Measurements from ENCODE around the gene CNIH2. TPM values are rescaled to one million over a fixed set of nuclear protein-coding genes. Genes with fewer than 3 reads are reported as not detected.
"Not testable (repeated sequence)": the region's sequence is repeated elsewhere in the genome, so short reads cannot be mapped to it uniquely, and the experiment has no call there.

Gene CNIH2
- total RNA-seq, 6 experiments from 2014 or later, result 0.73 to 1.9 (median 1.1) TPM

DNA sequence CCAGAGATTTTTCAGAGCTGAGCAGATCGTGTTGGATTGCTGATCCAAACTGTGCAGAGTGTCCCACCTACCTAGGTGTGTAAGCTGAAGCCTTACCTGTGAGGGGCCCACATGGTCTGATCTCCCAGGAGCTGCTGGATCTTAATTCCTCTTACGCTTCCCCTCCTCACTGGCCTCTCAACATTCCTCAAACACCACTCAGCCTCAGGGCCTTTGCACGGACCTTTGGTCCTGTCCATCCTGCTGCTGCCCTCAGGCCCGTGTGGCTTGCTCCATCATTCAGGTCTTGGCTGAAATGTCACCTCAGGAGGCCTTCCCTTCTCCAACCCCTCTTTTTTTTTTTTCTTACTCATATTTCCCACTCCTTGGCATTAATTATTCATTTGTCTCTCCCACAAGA lies 30.7 kb upstream of the CNIH2 start:
- TF ChIP-seq, protein P1, sequence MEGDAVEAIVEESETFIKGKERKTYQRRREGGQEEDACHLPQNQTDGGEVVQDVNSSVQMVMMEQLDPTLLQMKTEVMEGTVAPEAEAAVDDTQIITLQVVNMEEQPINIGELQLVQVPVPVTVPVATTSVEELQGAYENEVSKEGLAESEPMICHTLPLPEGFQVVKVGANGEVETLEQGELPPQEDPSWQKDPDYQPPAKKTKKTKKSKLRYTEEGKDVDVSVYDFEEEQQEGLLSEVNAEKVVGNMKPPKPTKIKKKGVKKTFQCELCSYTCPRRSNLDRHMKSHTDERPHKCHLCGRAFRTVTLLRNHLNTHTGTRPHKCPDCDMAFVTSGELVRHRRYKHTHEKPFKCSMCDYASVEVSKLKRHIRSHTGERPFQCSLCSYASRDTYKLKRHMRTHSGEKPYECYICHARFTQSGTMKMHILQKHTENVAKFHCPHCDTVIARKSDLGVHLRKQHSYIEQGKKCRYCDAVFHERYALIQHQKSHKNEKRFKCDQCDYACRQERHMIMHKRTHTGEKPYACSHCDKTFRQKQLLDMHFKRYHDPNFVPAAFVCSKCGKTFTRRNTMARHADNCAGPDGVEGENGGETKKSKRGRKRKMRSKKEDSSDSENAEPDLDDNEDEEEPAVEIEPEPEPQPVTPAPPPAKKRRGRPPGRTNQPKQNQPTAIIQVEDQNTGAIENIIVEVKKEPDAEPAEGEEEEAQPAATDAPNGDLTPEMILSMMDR (IDR thresholded peaks at IDR 0.05), result no peak
- Mint-ChIP-seq H3K36me3 (ENCODE audit: low read depth) (peaks cover 14% of the 10 kb centered on the region), H3K4me1 (ENCODE audit: low read depth) (no peaks in the 10 kb centered on the region), H3K27ac (no peak overlapping the region), H3K27me3 (ENCODE audit: insufficient read depth) (peaks cover 5% of the 10 kb centered on the region), H3K9me3 (no peaks in the 10 kb centered on the region), H3K4me3 (no peak overlapping the region)
- no peak for DNase-seq

DNA sequence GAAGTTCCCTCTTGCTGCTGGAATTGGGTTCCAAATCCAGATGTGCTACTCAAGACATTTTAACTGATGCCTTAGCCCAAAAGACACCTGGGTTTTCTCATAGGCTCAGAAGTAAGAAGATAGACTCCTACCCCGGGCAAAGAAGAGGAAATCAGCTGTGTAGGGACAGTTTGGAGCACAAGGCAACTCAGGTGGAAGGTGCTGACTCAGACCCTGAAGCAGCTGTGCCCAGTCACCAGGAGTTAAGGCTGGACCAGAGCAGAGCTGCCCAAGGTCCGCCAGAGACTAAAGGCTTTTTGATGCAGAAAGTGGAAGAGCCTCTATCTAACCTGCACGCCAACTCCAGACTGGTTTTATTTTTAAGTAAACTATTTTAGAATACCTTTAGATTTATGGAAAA lies 30.2 kb upstream of the CNIH2 start:
- Mint-ChIP-seq H3K4me3 (no peak overlapping the region), H3K4me1 (ENCODE audit: low read depth) (no peaks in the 10 kb centered on the region), H3K27ac (no peak overlapping the region), H3K9me3 (no peaks in the 10 kb centered on the region), H3K27me3 (ENCODE audit: insufficient read depth) (peaks cover 7% of the 10 kb centered on the region), H3K36me3 (ENCODE audit: low read depth) (peaks cover 14% of the 10 kb centered on the region)
- TF ChIP-seq, protein P1 (IDR thresholded peaks at IDR 0.05), result no peak
- no peak for DNase-seq

DNA sequence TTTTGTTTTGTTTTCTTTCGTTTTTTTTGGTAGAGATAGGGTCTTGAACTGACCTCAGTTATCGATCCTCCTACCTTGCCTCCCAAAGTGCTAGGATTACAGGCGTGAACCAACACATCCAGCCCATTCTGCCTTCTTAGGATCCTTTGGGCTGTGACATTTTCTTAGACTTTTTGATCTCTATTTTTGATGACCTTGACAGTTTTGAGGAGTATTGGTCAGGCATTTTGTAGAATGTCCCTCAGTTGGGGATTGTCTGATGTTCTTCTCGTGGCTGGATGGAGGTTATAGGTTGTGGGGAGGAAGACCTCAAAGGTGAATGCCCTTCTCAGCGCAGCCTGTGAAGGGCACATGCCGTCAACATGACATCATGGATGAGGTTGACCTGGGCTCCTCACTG lies 29.1 kb upstream of the CNIH2 start:
- Mint-ChIP-seq H3K4me3 (no peak overlapping the region), H3K36me3 (ENCODE audit: low read depth) (peaks cover 17% of the 10 kb centered on the region), H3K27me3 (ENCODE audit: insufficient read depth) (peaks cover 11% of the 10 kb centered on the region), H3K4me1 (ENCODE audit: low read depth) (no peaks in the 10 kb centered on the region), H3K9me3 (no peaks in the 10 kb centered on the region), H3K27ac (no peak overlapping the region)
- no peak for DNase-seq
- TF ChIP-seq, protein P1 (IDR thresholded peaks at IDR 0.05), result no peak

DNA sequence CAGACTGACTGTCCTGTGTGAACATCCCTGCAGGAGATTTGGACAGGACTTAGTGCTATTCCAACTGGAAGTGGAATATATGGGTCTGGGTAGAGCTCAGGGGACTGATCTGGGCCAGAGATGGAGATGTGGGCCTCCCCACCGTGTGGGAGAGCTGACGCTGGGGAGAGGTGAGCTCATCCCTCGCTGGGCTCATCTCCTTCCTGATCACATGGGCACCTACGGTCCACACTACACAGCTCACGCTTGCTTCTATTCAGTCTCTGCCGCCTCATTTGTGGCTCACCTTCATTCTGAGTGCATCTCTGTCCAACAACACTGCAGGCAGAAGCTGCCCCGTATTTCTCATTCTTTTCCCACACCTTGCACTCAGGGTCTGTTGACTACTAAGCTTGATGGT lies 26.2 kb upstream of the CNIH2 start:
- TF ChIP-seq, protein P1 (IDR thresholded peaks at IDR 0.05), result no peak
- H3K4me1 Mint-ChIP-seq (ENCODE audit: low read depth), result peaks cover 4% of the 10 kb centered on the region
- H3K27me3 Mint-ChIP-seq (ENCODE audit: insufficient read depth), result peaks cover 18% of the 10 kb centered on the region
- H3K36me3 Mint-ChIP-seq (ENCODE audit: low read depth), result peaks cover 17% of the 10 kb centered on the region
- no peak for DNase-seq
- no peaks in the 10 kb centered on the region for H3K9me3 Mint-ChIP-seq
- H3K4me3 Mint-ChIP-seq, result no peak overlapping the region
- H3K27ac Mint-ChIP-seq, result no peak overlapping the region

DNA sequence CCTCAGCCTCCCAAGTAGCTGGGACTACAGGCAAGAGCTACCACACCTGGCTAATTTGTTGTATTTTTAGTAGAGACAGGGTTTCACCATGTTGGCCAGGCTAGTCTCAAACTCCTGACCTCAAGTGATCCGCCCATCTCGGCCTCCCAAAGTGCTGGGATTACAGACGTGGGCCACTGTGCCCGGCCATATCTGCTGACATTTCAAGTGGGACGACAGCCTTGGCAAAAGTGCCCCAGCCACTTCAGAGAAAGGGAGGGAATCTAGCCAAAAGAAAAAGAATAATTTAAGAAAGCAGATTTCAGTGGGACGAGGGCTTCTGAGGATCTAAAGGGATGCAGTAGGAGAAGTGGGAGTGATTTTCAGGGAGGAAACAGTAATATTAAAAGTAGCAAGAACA lies 24.9 kb upstream of the CNIH2 start:
- not testable (repeated sequence) for H3K4me3 Mint-ChIP-seq; DNase-seq; H3K4me1 Mint-ChIP-seq (ENCODE audit: low read depth); H3K9me3 Mint-ChIP-seq; H3K27ac Mint-ChIP-seq
- peaks cover 17% of the 10 kb centered on the region for H3K36me3 Mint-ChIP-seq (ENCODE audit: low read depth)
- H3K27me3 Mint-ChIP-seq (ENCODE audit: insufficient read depth), result peaks cover 16% of the 10 kb centered on the region

DNA sequence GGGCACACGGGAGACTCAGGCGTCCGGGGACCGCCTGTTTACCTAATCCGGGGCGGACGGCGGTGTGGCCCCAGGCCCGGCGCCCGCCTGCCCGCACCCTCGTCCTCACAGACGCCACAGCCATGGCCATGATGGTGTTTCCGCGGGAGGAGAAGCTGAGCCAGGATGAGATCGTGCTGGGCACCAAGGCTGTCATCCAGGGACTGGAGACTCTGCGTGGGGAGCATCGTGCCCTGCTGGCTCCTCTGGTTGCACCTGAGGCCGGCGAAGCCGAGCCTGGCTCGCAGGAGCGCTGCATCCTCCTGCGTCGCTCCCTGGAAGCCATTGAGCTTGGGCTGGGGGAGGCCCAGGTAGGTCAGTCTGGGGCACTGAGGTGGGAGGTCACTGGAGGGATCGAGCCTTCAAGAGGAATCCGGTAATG lies 19.5 kb upstream of the CNIH2 start:
- Mint-ChIP-seq H3K27ac (peak overlapping the region; percentile 11), H3K4me3 (peak overlapping the region; percentile 89), H3K27me3 (ENCODE audit: insufficient read depth) (peaks cover 18% of the 10 kb centered on the region), H3K4me1 (ENCODE audit: low read depth) (peaks cover 24% of the 10 kb centered on the region), H3K36me3 (ENCODE audit: low read depth) (peaks cover 12% of the 10 kb centered on the region), H3K9me3 (no peaks in the 10 kb centered on the region)
- TF ChIP-seq, protein P1 (IDR thresholded peaks at IDR 0.05), result peak; percentile 52
- no peak for DNase-seq

All from HFFc6 (cell line).